Measurements from ENCODE around the gene LPCAT1. TPM values are rescaled to one million over a fixed set of nuclear protein-coding genes. Genes with fewer than 3 reads are reported as not detected.

LPCAT1 gene
- total RNA-seq, 1 experiment from 2014 or later = 58.5 TPM

GRCh38 chr5:1498623-1499416 lies 24.9 kb downstream of the LPCAT1 start:
- no peak for DNase-seq (ENCODE audit: low read depth)

- no peak for DNase-seq (ENCODE audit: low read depth)
These were observed 25.8 kb downstream of the LPCAT1 start for GRCh38 chr5:1497795-1498622.

GRCh38 chr5:1497242-1497777 lies 26.4 kb downstream of the LPCAT1 start:
- no peak for DNase-seq (ENCODE audit: low read depth)

GRCh38 chr5:1495525-1495897 lies 28.2 kb downstream of the LPCAT1 start:
- DNase-seq (ENCODE audit: low read depth) = no peak

GRCh38 chr5:1494780-1495524 lies 28.8 kb downstream of the LPCAT1 start:
- no peak for DNase-seq (ENCODE audit: low read depth)

- no peak for DNase-seq (ENCODE audit: low read depth)
These were observed 29.8 kb downstream of the LPCAT1 start for GRCh38 chr5:1493941-1494340.

- DNase-seq (ENCODE audit: low read depth) = no peak
These were observed 30.3 kb downstream of the LPCAT1 start for GRCh38 chr5:1493413-1493812.

GRCh38 chr5:1492757-1493156 lies 31.0 kb downstream of the LPCAT1 start:
- DNase-seq (ENCODE audit: low read depth) = no peak

GRCh38 chr5:1490376-1490775 lies 33.4 kb downstream of the LPCAT1 start:
- no peak for DNase-seq (ENCODE audit: low read depth)

GRCh38 chr5:1489754-1490153 lies 34.0 kb downstream of the LPCAT1 start:
- no peak for DNase-seq (ENCODE audit: low read depth)

- peak; percentile 87 for DNase-seq (ENCODE audit: low read depth)
These were observed 34.7 kb downstream of the LPCAT1 start for GRCh38 chr5:1488882-1489680.

GRCh38 chr5:1487079-1487764 lies 36.5 kb downstream of the LPCAT1 start:
- no peak for DNase-seq (ENCODE audit: low read depth)

- DNase-seq (ENCODE audit: low read depth) = no peak
These were observed 37.5 kb downstream of the LPCAT1 start for GRCh38 chr5:1486271-1486670.

- no peak for DNase-seq (ENCODE audit: low read depth)
These were observed 38.1 kb downstream of the LPCAT1 start for GRCh38 chr5:1485579-1486118.

- DNase-seq (ENCODE audit: low read depth) = no peak
These were observed 38.8 kb downstream of the LPCAT1 start for GRCh38 chr5:1484730-1485578.

- DNase-seq (ENCODE audit: low read depth) = no peak
These were observed 39.7 kb downstream of the LPCAT1 start for GRCh38 chr5:1483856-1484729.

- no peak for DNase-seq (ENCODE audit: low read depth)
These were observed 40.7 kb downstream of the LPCAT1 start for GRCh38 chr5:1483064-1483463.

GRCh38 chr5:1481959-1482331 lies 41.8 kb downstream of the LPCAT1 start:
- no peak for DNase-seq (ENCODE audit: low read depth)

Measured in HT1080 (cell line).